HEK293 (cell line): ENCODE measurements around the gene LYSMD2.

Experiments
- CTCF ChIA-PET: fragments of 350-600 bp; formaldehyde crosslinking; extraction: SDS; loops from one replicate; lab custom pipeline; 2021; ENCODE audit warnings: antibody characterized with exemption; lab: Yijun Ruan, JAX
- POLR2A ChIA-PET: fragments of 300-600 bp; formaldehyde crosslinking; extraction: SDS; loops from one replicate; lab custom pipeline; 2020; ENCODE audit warnings: antibody characterized with exemption, inconsistent platforms; lab: Yijun Ruan, JAX
- H3K27ac ChIP-seq: fragments of 200-500 bp; sonication (Bioruptor generic); 2 replicates; pipeline ENCODE4 v1.5.1; 2014; ENCODE audit warnings: low read depth, low read length, control low read depth, inconsistent platforms; ENCODE audit errors: extremely low read depth
- H3K36me3 ChIP-seq, 2 experiments: fragments of 200-500 bp in 1 of 2; sonication (Bioruptor generic) in 1 of 2; 1 replicate in 1 of 2; 2 replicates in 1 of 2; pipeline ENCODE4 v1.5.1; 2014 to 2017; ENCODE audit warnings: inconsistent platforms in 2 of 2, low read length in 2 of 2; ENCODE audit not compliant: control insufficient read depth in 2 of 2, insufficient read depth in 1 of 2
- H3K4me1 ChIP-seq: fragments of 200-500 bp; sonication (Bioruptor generic); 2 replicates; pipeline ENCODE4 v1.5.1; 2014; ENCODE audit warnings: mild to moderate bottlenecking, low read length, inconsistent platforms; ENCODE audit not compliant: control insufficient read depth, insufficient read depth
- H3K4me3 ChIP-seq: 2 replicates; pipeline ENCODE4 v1.5.1; 2011; ENCODE audit warnings: low read depth, mild to moderate bottlenecking, control low read depth, low read length, moderate library complexity
- H3K9me3 ChIP-seq: fragments of 200-500 bp; sonication (Bioruptor generic); 2 replicates; pipeline ENCODE4 v1.5.1; 2014; ENCODE audit warnings: low read depth, low read length, inconsistent platforms; ENCODE audit not compliant: control insufficient read depth, insufficient read depth
- AEBP2 ChIP-seq: fragments of 450-650 bp; formaldehyde crosslinking; IDR thresholded peaks from 2 replicates; pipeline ENCODE4 v1.5.1; 2016; ENCODE audit warnings: missing biosample characterization, missing genetic modification characterization, borderline replicate concordance
- CTCF ChIP-seq: fragments of 450-650 bp; formaldehyde crosslinking; IDR thresholded peaks from 2 replicates; pipeline ENCODE4 v1.5.1; 2016; ENCODE audit warnings: missing biosample characterization, missing genetic modification characterization
- GLIS1 ChIP-seq: fragments of 450-650 bp; formaldehyde crosslinking; IDR thresholded peaks from 2 replicates; pipeline ENCODE4 v1.5.1; 2016; ENCODE audit warnings: missing biosample characterization, missing genetic modification characterization
- KLF9 ChIP-seq: fragments of 450-650 bp; formaldehyde crosslinking; IDR thresholded peaks from 2 replicates; pipeline ENCODE4 v1.5.1; 2016; ENCODE audit warnings: missing biosample characterization, missing genetic modification characterization, low read depth
- ZBTB17 ChIP-seq: fragments of 450-650 bp; formaldehyde crosslinking; IDR thresholded peaks from 2 replicates; pipeline ENCODE4 v1.5.1; 2016; ENCODE audit warnings: missing biosample characterization, missing genetic modification characterization
- ZBTB44 ChIP-seq: fragments of 450-650 bp; IDR thresholded peaks from 2 replicates; pipeline ENCODE4 v1.5.1; 2018; ENCODE audit warnings: missing biosample characterization, mild to moderate bottlenecking, missing genetic modification characterization
- ZBTB6 ChIP-seq: fragments of 450-650 bp; formaldehyde crosslinking; IDR thresholded peaks from 2 replicates; pipeline ENCODE4 v1.5.1; 2017; ENCODE audit warnings: missing biosample characterization, missing genetic modification characterization
- ZNF133 ChIP-seq: fragments of 450-650 bp; formaldehyde crosslinking; IDR thresholded peaks from 2 replicates; pipeline ENCODE4 v1.5.1; 2016; ENCODE audit warnings: missing biosample characterization, missing genetic modification characterization
- ZNF140 ChIP-seq: fragments of 450-650 bp; formaldehyde crosslinking; IDR thresholded peaks from 2 replicates; pipeline ENCODE4 v1.5.1; 2016; ENCODE audit warnings: missing biosample characterization, missing genetic modification characterization
- ZNF169 ChIP-seq: fragments of 450-650 bp; formaldehyde crosslinking; IDR thresholded peaks from 2 replicates; pipeline ENCODE4 v1.5.1; 2016; ENCODE audit warnings: missing biosample characterization, missing genetic modification characterization
- ZNF19 ChIP-seq: fragments of 450-650 bp; formaldehyde crosslinking; IDR thresholded peaks from 2 replicates; pipeline ENCODE4; 2016; ENCODE audit warnings: missing biosample characterization, missing genetic modification characterization, low read depth
- ZNF202 ChIP-seq: fragments of 450-650 bp; formaldehyde crosslinking; IDR thresholded peaks from 2 replicates; pipeline ENCODE4 v1.5.1; 2016; ENCODE audit warnings: missing biosample characterization, missing genetic modification characterization, borderline replicate concordance
- ZNF335 ChIP-seq: fragments of 450-650 bp; formaldehyde crosslinking; conservative IDR thresholded peaks from 2 replicates; pipeline ENCODE4 v1.5.1; 2016; ENCODE audit warnings: missing biosample characterization, missing genetic modification characterization
- ZNF366 ChIP-seq: fragments of 450-650 bp; formaldehyde crosslinking; conservative IDR thresholded peaks from 2 replicates; pipeline ENCODE4 v1.5.1; 2016; ENCODE audit warnings: missing biosample characterization, missing genetic modification characterization
- ZNF394 ChIP-seq: fragments of 450-650 bp; formaldehyde crosslinking; IDR thresholded peaks from 2 replicates; pipeline ENCODE4 v1.5.1; 2016; ENCODE audit warnings: missing biosample characterization, missing genetic modification characterization, mild to moderate bottlenecking, moderate library complexity, borderline replicate concordance
- ZNF488 ChIP-seq: fragments of 450-650 bp; formaldehyde crosslinking; IDR thresholded peaks from 2 replicates; pipeline ENCODE4 v1.5.1; 2016; ENCODE audit warnings: missing biosample characterization, missing genetic modification characterization
- ZNF654 ChIP-seq: fragments of 450-650 bp; formaldehyde crosslinking; IDR thresholded peaks from 2 replicates; pipeline ENCODE4 v1.5.1; 2016; ENCODE audit warnings: low read depth, missing biosample characterization, missing genetic modification characterization
- ZNF76 ChIP-seq: fragments of 450-650 bp; formaldehyde crosslinking; IDR thresholded peaks from 2 replicates; pipeline ENCODE4; 2016; ENCODE audit warnings: low read depth, missing biosample characterization, missing genetic modification characterization, borderline replicate concordance
- ZNF830 ChIP-seq: fragments of 450-650 bp; IDR thresholded peaks from 2 replicates; pipeline ENCODE4 v1.5.0; 2018; ENCODE audit warnings: missing biosample characterization, missing genetic modification characterization, low read depth, mild to moderate bottlenecking, moderate library complexity
- ZSCAN16 ChIP-seq: fragments of 450-650 bp; formaldehyde crosslinking; IDR thresholded peaks from 2 replicates; pipeline ENCODE4 v1.5.1; 2016; ENCODE audit warnings: missing biosample characterization, missing genetic modification characterization
- ZSCAN18 ChIP-seq: fragments of 450-650 bp; formaldehyde crosslinking; IDR thresholded peaks from 2 replicates; pipeline ENCODE4 v1.5.1; 2016; ENCODE audit warnings: missing biosample characterization, missing genetic modification characterization

Gene LYSMD2

GRCh38 chr15:51736751-51737521, 519 bp downstream of the LYSMD2 start (continued):
- TF ChIP-seq ZNF830 (tag by site-specific recombination) (no peak), ZNF19 (tag by site-specific recombination) (no peak), ZBTB17 (tag by site-specific recombination) (peak; percentile 92), KLF9 (tag by site-specific recombination) (0 out of 2 replicates have a peak, but pooled peaks have one; percentile 29), ZNF169 (tag by site-specific recombination) (no peak), ZNF202 (tag by site-specific recombination) (no peak), ZNF366 (tag by site-specific recombination) (no peak), GLIS1 (tag by site-specific recombination) (peak; percentile 69), ZNF140 (tag by site-specific recombination) (no peak), ZNF335 (tag by site-specific recombination) (peak; percentile 60), ZNF394 (tag by site-specific recombination) (no peak), ZSCAN18 (tag by site-specific recombination) (no peak), ZNF133 (tag by site-specific recombination) (no peak), ZNF488 (tag by site-specific recombination) (no peak), ZSCAN16 (tag by site-specific recombination) (no peak)

- 0 out of 2 replicates have a peak, but pooled peaks have one; percentile 14 for TF ChIP-seq GLIS1 (tag by site-specific recombination)
- no peak for TF ChIP-seq ZNF133 (tag by site-specific recombination)
- peak; percentile 92 for TF ChIP-seq ZBTB6 (tag by site-specific recombination)
- ChIA-PET POLR2A (no interaction called here), CTCF (interaction anchor here (1.1 to 1.5 kb wide), 3 partner anchors 18 to 85 kb away, joined by 3 to 5 read pairs (median 4); no protein-coding TSS in a partner anchor)
- no peaks in the 10 kb centered on the region for H3K9me3 ChIP-seq
- H3K4me1 ChIP-seq: no peaks in the 10 kb centered on the region
- no peak overlapping the region for H3K27ac ChIP-seq
- H3K4me3 ChIP-seq: no peak overlapping the region
- no peaks in the 10 kb centered on the region for H3K36me3 ChIP-seq
These were observed 1.4 kb downstream of the LYSMD2 start for GRCh38 chr15:51736069-51736468.

GRCh38 chr15:51735228-51736010, 2.0 kb downstream of the LYSMD2 start:
- H3K9me3 ChIP-seq: no peaks in the 10 kb centered on the region
- H3K27ac ChIP-seq: no peak overlapping the region
- no peaks in the 10 kb centered on the region for H3K4me1 ChIP-seq
- H3K36me3 ChIP-seq: no peaks in the 10 kb centered on the region
- H3K4me3 ChIP-seq: no peak overlapping the region
- CTCF ChIA-PET: interaction anchor here (1.1 to 1.5 kb wide), 3 partner anchors 19 to 85 kb away, joined by 3 to 5 read pairs (median 4); no protein-coding TSS in a partner anchor
- POLR2A ChIA-PET: no interaction called here
- TF ChIP-seq ZBTB44 (no peak), AEBP2 (tag by site-specific recombination) (no peak), ZNF76 (tag by site-specific recombination) (no peak), CTCF (tag by site-specific recombination) (0 out of 2 replicates have a peak, but pooled peaks have one; percentile 26), ZNF654 (tag by site-specific recombination) (peak; percentile 16; the same call in 1 of the 2 replicates)
- TF ChIP-seq, all 188 proteins: peak for 2
